Suprapubic skin (tissue), 4 donors: ENCODE data around the gene INSYN2B. TPM values are rescaled to one million over a fixed set of nuclear protein-coding genes. Genes with fewer than 3 reads are reported as not detected.

Experiments
- DNase-seq, 2 donors: peaks; one replicate each; pipeline ENCODE4 v3.0.0-alpha.2; 2019; ENCODE audit warnings: low spot score in 2 of 2
- H3K27ac ChIP-seq: fragments of 200-600 bp; sonication (generic); one replicate; pipeline ENCODE4 v1.5.1; 2019
- H3K27me3 ChIP-seq: fragments of 200-600 bp; sonication (generic); one replicate; pipeline ENCODE4 v1.5.1; 2019
- H3K36me3 ChIP-seq: fragments of 200-600 bp; sonication (generic); one replicate; pipeline ENCODE4 v1.5.1; 2019
- H3K4me1 ChIP-seq: fragments of 200-600 bp; sonication (generic); one replicate; pipeline ENCODE4 v1.5.1; 2019
- H3K4me3 ChIP-seq: fragments of 200-600 bp; sonication (generic); one replicate; pipeline ENCODE4 v1.5.1; 2019; ENCODE audit warnings: mild to moderate bottlenecking
- H3K9me3 ChIP-seq: fragments of 200-600 bp; sonication (generic); one replicate; pipeline ENCODE4 v1.5.1; 2019
- CTCF ChIP-seq, 2 donors: fragments of 200-600 bp in 1 of 2; fragments of 450-650 bp in 1 of 2; sonication (generic) in 1 of 2; IDR thresholded peaks; one replicate each; pipeline ENCODE4 v1.5.1; 2016 to 2019; ENCODE audit warnings: antibody characterized with exemption in 2 of 2, mild to moderate bottlenecking in 1 of 2, moderate library complexity in 1 of 2
- EP300 ChIP-seq: sonication (generic); formaldehyde crosslinking; IDR thresholded peaks from one replicate; pipeline ENCODE4 v1.6.1; 2017; ENCODE audit warnings: antibody characterized with exemption
- POLR2A ChIP-seq, 2 donors: fragments of 450-650 bp; IDR thresholded peaks; one replicate each; pipeline ENCODE4 v1.6.1; 2017; ENCODE audit warnings: antibody characterized with exemption in 2 of 2, mild to moderate bottlenecking in 2 of 2, moderate library complexity in 2 of 2
- POLR2AphosphoS5 ChIP-seq, 3 donors: sonication (generic); formaldehyde crosslinking; IDR thresholded peaks; one replicate each; pipeline ENCODE4 v1.6.1; 2017; ENCODE audit warnings: antibody characterized with exemption in 3 of 3
- WGBS: methylation state at CpG from one replicate; pipeline ENCODE4 v1.1.5; 2018; 5-methylcytosine and 5-hydroxymethylcytosine counted together
- total RNA-seq, 4 donors: library from RNA; depleted of rRNA; stranded (reverse); fragments of >200 nt; gene quantifications; one replicate each; pipeline ENCODE4 v1.1.0, GENCODE V29; 2016

The INSYN2B gene
- total RNA-seq, 4 donors from 2014 or later, result 0.47 to 0.68 (median 0.55) TPM

DNA sequence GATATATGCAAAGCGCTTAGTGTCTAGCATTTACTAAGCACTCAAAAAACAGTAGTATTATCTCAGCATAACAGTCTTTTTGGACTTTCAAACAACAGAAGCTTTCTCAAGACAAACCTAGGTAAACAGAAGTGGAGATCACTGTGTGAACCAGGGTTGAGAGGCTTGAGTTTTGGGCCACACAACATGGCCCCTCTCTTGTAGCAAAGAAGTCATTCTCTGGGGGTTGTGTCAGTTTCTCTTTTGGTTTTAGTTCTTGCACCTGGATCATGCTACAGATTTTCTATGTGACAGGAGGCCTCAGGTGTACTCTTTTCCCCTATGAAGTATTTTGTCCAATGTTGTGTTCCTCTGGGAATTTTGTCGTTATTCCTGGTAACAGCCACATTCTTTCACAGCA, 30.0 kb downstream of the INSYN2B start:
- no peak overlapping the region for H3K4me3 ChIP-seq
- H3K4me1 ChIP-seq, result peaks cover 7% of the 10 kb centered on the region
- H3K36me3 ChIP-seq, result no peaks in the 10 kb centered on the region
- 88% methylated on average over 2 of the region's 2 CpGs for WGBS
- TF ChIP-seq POLR2A (IDR thresholded peaks at IDR 0.05), result no peak
- DNase-seq, result no peak
- H3K9me3 ChIP-seq, result no peaks in the 10 kb centered on the region
- H3K27me3 ChIP-seq, result no peaks in the 10 kb centered on the region
- H3K27ac ChIP-seq, result no peak overlapping the region

DNA sequence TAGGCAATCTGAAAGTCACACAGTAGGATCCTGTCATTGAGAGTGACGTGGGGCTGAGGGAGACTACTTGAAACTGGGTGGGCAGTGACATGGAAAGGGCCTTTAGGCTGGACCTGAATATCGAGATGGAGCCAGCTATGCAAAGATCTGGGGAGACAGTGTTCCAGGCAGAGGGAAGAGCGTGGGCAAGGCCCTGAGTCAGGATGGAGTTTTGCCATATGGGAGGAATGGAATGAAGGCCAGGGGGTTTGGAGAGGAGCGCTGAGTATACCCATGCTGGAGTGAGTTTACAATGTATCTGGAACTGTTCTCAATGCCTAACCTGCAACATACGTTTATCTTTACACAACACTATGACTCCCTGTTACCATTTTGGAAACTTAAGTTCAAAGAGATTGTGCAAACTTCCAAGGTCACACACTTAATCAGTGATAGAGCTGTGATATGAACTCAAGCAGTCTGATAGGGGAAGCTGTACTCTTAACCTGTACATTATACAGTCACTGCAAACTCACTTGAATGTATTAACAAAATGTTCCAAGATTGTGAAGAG, 33.5 kb downstream of the INSYN2B start:
- Histone ChIP-seq H3K36me3 (no peaks in the 10 kb centered on the region), H3K9me3 (no peaks in the 10 kb centered on the region), H3K4me3 (no peak overlapping the region), H3K4me1 (peaks cover 11% of the 10 kb centered on the region), H3K27me3 (no peaks in the 10 kb centered on the region), H3K27ac (no peak overlapping the region)
- WGBS, result 88% methylated on average over 5 of the region's 5 CpGs
- no peak for TF ChIP-seq EP300
- no peak for TF ChIP-seq POLR2AphosphoS5 (IDR thresholded peaks at IDR 0.05)
- TF ChIP-seq POLR2A (IDR thresholded peaks at IDR 0.05), result no peak
- no peak for TF ChIP-seq CTCF (IDR thresholded peaks at IDR 0.05)
- no peak for DNase-seq

- Histone ChIP-seq H3K9me3 (no peaks in the 10 kb centered on the region), H3K27me3 (no peaks in the 10 kb centered on the region), H3K27ac (peak overlapping the region; percentile 49), H3K4me1 (peaks cover 11% of the 10 kb centered on the region), H3K36me3 (no peaks in the 10 kb centered on the region), H3K4me3 (no peak overlapping the region)
- DNase-seq, result peak; percentile 80
- WGBS, result 48% methylated on average over 3 of the region's 3 CpGs
- TF ChIP-seq EP300 (no peak), POLR2AphosphoS5 (IDR thresholded peaks at IDR 0.05) (no peak), CTCF (IDR thresholded peaks at IDR 0.05) (no peak), POLR2A (IDR thresholded peaks at IDR 0.05) (no peak)
Observed at GRCh38 chr5:169945831-169946261, 34.4 kb downstream of the INSYN2B start.

GRCh38 chr5:169944922-169945680, 35.2 kb downstream of the INSYN2B start:
- H3K36me3 ChIP-seq, result no peaks in the 10 kb centered on the region
- no peaks in the 10 kb centered on the region for H3K27me3 ChIP-seq
- H3K27ac ChIP-seq, result no peak overlapping the region
- no peak for DNase-seq
- H3K4me1 ChIP-seq, result peaks cover 11% of the 10 kb centered on the region
- 60% methylated on average over 8 of the region's 8 CpGs for WGBS
- no peaks in the 10 kb centered on the region for H3K9me3 ChIP-seq
- TF ChIP-seq CTCF (IDR thresholded peaks at IDR 0.05), result no peak
- no peak for TF ChIP-seq EP300
- TF ChIP-seq POLR2A (IDR thresholded peaks at IDR 0.05), result no peak
- no peak for TF ChIP-seq POLR2AphosphoS5 (IDR thresholded peaks at IDR 0.05)
- no peak overlapping the region for H3K4me3 ChIP-seq

DNA sequence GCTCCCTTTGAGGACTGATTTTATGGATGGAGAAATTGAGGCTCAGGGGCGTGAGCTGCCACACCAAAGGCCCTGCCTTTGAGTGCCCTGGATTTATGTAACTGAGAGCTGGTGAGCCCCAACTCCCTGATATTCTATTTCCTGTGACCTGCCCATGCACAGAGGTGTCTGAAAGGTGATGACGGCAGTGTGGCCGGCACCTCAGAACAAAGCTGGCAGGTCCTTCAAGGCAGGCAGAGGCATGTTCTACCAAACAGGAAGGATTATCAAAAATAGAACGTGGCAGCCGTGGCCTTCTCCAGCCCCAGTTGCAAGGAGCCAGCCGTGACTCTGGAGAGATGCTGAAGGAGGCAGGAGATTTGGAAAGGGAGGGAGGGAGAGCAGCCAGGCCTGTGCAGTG, 36.2 kb downstream of the INSYN2B start:
- Histone ChIP-seq H3K9me3 (no peaks in the 10 kb centered on the region), H3K27me3 (no peaks in the 10 kb centered on the region), H3K4me1 (peaks cover 11% of the 10 kb centered on the region), H3K36me3 (no peaks in the 10 kb centered on the region), H3K27ac (no peak overlapping the region), H3K4me3 (no peak overlapping the region)
- DNase-seq, result no peak
- TF ChIP-seq POLR2AphosphoS5 (IDR thresholded peaks at IDR 0.05), result no peak
- no peak for TF ChIP-seq POLR2A (IDR thresholded peaks at IDR 0.05)
- TF ChIP-seq EP300, result no peak
- no peak for TF ChIP-seq CTCF (IDR thresholded peaks at IDR 0.05)
- 59% methylated on average over 6 of the region's 6 CpGs for WGBS
